Osteocyte (in vitro differentiated cells): ENCODE measurements around the gene SLC48A1. TPM values are rescaled to one million over a fixed set of nuclear protein-coding genes. Genes with fewer than 3 reads are reported as not detected.
A peak's percentile ranks its signal among the peaks of the same experiment; 100 is the strongest.

Source experiments
- DNase-seq: peaks from one replicate; pipeline ENCODE4 v3.0.0; 2021; ENCODE audit warnings: mixed read lengths; ENCODE audit not compliant: unreplicated experiment; ENCODE audit errors: extremely low spot score
- H3K27ac Mint-ChIP-seq: one replicate; pipeline ENCODE4 v1.8.0; 2021; ENCODE audit warnings: mild to moderate bottlenecking, mixed read lengths; ENCODE audit not compliant: unreplicated experiment
- H3K27me3 Mint-ChIP-seq: one replicate; pipeline ENCODE4 v1.8.0; 2021; ENCODE audit warnings: mixed read lengths; ENCODE audit not compliant: unreplicated experiment
- H3K36me3 Mint-ChIP-seq: one replicate; pipeline ENCODE4 v1.8.0; 2021; ENCODE audit warnings: mixed read lengths; ENCODE audit not compliant: unreplicated experiment
- H3K4me1 Mint-ChIP-seq: one replicate; pipeline ENCODE4 v1.8.0; 2021; ENCODE audit warnings: mixed read lengths; ENCODE audit not compliant: unreplicated experiment
- H3K4me3 Mint-ChIP-seq: one replicate; pipeline ENCODE4 v1.8.0; 2021; ENCODE audit warnings: mild to moderate bottlenecking, moderate library complexity, mixed read lengths; ENCODE audit not compliant: unreplicated experiment
- H3K9me3 Mint-ChIP-seq: one replicate; pipeline ENCODE4 v1.8.0; 2021; ENCODE audit warnings: mixed read lengths; ENCODE audit not compliant: unreplicated experiment
- CTCF ChIP-seq: fragments of 200-600 bp; sonication (generic); IDR thresholded peaks from 2 replicates; pipeline ENCODE4 v1.5.0; 2021; ENCODE audit warnings: antibody characterized with exemption, mild to moderate bottlenecking, moderate library complexity
- total RNA-seq: library from RNA; stranded (reverse); gene quantifications from 2 replicates; pipeline ENCODE4 v1.2.1, GENCODE V29; 2021

SLC48A1 gene
- total RNA-seq, 1 donor from 2014 or later, result 21.2 TPM

- Mint-ChIP-seq H3K27me3 (peaks cover 4% of the 10 kb centered on the region), H3K27ac (no peak overlapping the region), H3K4me1 (peaks cover 25% of the 10 kb centered on the region), H3K36me3 (no peaks in the 10 kb centered on the region), H3K9me3 (no peaks in the 10 kb centered on the region), H3K4me3 (no peak overlapping the region)
- TF ChIP-seq CTCF, result no peak
- DNase-seq, result no peak
Observed at GRCh38 chr12:47750229-47750798, 22.7 kb upstream of the SLC48A1 start.

DNA sequence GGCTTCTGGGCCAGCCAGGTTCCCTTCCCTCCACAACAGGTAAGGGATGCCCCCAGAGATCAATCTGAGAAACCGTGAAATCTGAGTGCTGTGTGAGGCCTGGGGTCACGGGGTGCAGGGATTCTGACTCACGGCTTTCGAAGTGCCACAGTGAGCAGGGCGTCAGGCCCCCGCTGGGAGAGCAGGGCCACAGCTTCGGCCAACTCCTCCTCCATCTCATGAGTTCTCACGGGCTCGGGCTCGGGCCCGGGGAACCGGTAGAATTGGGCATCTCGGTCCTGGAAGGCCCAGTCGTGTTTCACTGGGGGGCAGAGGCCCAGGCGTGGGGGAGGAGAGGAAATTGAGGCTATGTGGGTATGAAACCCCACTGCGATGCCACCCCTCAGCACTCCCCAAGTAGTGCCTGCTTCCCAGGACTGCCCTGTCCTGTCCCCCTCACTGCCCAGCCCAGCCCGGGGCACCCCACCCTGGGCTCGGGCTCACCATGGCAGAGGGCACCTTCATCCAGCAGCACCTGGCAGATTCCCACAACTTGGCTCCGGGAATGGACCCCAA lies 22.0 kb upstream of the SLC48A1 start:
- no peak overlapping the region for H3K27ac Mint-ChIP-seq
- no peak for DNase-seq
- no peak for TF ChIP-seq CTCF

DNA sequence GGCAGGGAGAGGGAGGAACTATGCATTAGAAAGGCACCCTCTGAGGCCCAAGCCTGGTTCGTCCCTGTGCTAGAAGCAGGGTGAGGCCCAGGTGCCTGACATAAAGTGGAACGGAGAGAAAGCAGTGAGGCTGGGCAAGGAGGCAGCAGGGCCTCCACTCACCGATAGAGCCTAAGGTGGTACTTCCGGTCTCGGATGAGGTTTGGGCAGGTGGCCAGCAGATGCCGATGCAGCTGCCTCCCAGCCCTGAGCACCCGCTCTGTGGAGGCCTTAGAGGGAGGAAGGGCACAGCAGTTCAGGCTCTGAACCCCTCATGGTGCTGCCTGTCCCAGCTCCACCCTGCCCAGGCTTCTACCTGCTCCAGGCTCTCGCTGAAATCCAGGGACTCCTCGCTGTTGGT lies 21.5 kb upstream of the SLC48A1 start:
- Mint-ChIP-seq H3K36me3 (no peaks in the 10 kb centered on the region), H3K9me3 (no peaks in the 10 kb centered on the region), H3K4me3 (no peak overlapping the region), H3K27ac (no peak overlapping the region), H3K4me1 (peaks cover 22% of the 10 kb centered on the region), H3K27me3 (no peaks in the 10 kb centered on the region)
- no peak for DNase-seq
- TF ChIP-seq CTCF, result no peak

More for the DNA sequence above, 22.0 kb upstream of the SLC48A1 start:
- no peaks in the 10 kb centered on the region for H3K27me3 Mint-ChIP-seq
- H3K4me1 Mint-ChIP-seq, result peaks cover 22% of the 10 kb centered on the region
- H3K4me3 Mint-ChIP-seq, result no peak overlapping the region
- no peaks in the 10 kb centered on the region for H3K36me3 Mint-ChIP-seq
- no peaks in the 10 kb centered on the region for H3K9me3 Mint-ChIP-seq

DNA sequence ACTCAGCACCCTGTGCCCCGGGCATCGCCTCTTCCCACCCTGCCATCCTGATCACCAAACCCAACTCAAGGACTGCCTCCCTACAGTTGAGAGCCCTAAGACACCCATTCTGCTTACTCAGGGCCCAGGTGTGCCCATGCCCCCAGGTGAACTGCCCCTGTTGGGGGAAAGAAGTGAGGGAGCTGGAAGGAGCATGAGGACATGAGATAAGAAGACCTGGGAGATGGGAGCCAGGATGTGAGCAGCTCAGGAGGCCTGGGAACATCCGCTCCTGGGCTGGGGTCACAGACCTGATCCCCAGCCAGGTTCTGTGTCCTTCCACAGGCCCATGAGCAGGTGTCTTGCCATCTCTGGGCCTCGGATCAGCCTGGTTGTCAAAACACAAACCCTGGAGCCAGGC lies 20.9 kb upstream of the SLC48A1 start:
- H3K27ac Mint-ChIP-seq, result no peak overlapping the region
- no peak overlapping the region for H3K4me3 Mint-ChIP-seq
- H3K4me1 Mint-ChIP-seq, result peaks cover 22% of the 10 kb centered on the region
- H3K36me3 Mint-ChIP-seq, result no peaks in the 10 kb centered on the region
- TF ChIP-seq CTCF, result no peak
- no peaks in the 10 kb centered on the region for H3K27me3 Mint-ChIP-seq
- DNase-seq, result no peak
- H3K9me3 Mint-ChIP-seq, result no peaks in the 10 kb centered on the region

DNA sequence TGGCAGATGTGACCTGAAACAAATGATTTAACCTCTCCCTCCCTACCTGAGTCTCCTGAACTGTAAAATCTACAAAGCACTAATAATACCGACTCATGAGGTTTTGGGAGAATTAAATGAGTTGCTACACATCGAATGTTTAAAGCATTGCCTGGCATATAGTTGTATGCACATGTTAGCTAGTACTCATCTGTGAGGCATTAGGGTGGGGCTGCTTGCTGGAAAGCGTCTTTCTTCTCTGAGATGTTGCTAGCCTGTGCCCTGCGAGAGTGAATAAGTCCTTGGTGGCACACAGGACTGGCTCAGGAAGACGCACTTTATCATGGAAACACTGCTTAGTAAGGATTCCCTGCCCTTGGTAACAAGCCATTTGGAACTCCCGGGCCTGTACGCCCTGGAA lies 20.5 kb upstream of the SLC48A1 start:
- H3K4me1 Mint-ChIP-seq, result peaks cover 24% of the 10 kb centered on the region
- H3K27me3 Mint-ChIP-seq, result no peaks in the 10 kb centered on the region
- DNase-seq, result no peak
- peak overlapping the region; percentile 75 for H3K27ac Mint-ChIP-seq
- H3K9me3 Mint-ChIP-seq, result no peaks in the 10 kb centered on the region
- no peak overlapping the region for H3K4me3 Mint-ChIP-seq
- no peak for TF ChIP-seq CTCF
- no peaks in the 10 kb centered on the region for H3K36me3 Mint-ChIP-seq
